Upper lobe of left lung (tissue), 4 donors: ENCODE data around the gene GSAP.

Experiments
- EP300 ChIP-seq, 4 donors: sonication (generic); formaldehyde crosslinking; IDR thresholded peaks; one replicate each; pipeline ENCODE4 v1.5.1; 2017; ENCODE audit warnings: antibody characterized with exemption in 4 of 4, control low read depth in 2 of 4
- POLR2A ChIP-seq, 4 donors: fragments of 450-650 bp; IDR thresholded peaks; one replicate each; pipeline ENCODE4 v1.5.1; 2016 to 2017; ENCODE audit warnings: antibody characterized with exemption in 4 of 4, mild to moderate bottlenecking in 2 of 4
- TF ChIP-seq, protein P1 (sequence below), 6 experiments: fragments of 450-650 bp in 4 of 6; fragments of 200-600 bp in 2 of 6; sonication (generic) in 2 of 6; IDR thresholded peaks; one replicate each; pipeline ENCODE4 v1.5.1; 2016 to 2019; ENCODE audit warnings: antibody characterized with exemption in 6 of 6

DNA sequence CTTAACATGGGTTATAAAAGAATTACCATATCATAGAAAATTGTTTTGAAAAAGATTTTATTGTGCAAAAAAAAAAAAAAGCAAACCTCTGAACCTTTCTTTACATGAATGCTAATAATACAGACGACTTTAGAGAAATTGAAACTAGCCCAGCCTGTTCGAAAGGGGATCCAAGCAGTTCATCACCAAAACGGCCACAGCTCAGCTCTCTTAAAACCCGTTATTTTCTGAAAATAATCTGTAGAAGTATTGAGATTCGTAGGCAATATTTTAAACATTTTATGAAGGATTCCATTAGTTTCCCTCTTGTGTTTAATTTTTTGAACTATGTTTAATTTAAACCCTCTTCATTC is 9.9 kb upstream of the GSAP start:
- TF ChIP-seq, protein P1, sequence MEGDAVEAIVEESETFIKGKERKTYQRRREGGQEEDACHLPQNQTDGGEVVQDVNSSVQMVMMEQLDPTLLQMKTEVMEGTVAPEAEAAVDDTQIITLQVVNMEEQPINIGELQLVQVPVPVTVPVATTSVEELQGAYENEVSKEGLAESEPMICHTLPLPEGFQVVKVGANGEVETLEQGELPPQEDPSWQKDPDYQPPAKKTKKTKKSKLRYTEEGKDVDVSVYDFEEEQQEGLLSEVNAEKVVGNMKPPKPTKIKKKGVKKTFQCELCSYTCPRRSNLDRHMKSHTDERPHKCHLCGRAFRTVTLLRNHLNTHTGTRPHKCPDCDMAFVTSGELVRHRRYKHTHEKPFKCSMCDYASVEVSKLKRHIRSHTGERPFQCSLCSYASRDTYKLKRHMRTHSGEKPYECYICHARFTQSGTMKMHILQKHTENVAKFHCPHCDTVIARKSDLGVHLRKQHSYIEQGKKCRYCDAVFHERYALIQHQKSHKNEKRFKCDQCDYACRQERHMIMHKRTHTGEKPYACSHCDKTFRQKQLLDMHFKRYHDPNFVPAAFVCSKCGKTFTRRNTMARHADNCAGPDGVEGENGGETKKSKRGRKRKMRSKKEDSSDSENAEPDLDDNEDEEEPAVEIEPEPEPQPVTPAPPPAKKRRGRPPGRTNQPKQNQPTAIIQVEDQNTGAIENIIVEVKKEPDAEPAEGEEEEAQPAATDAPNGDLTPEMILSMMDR (IDR thresholded peaks at IDR 0.05), result no peak
- no peak for TF ChIP-seq POLR2A (IDR thresholded peaks at IDR 0.05)
- no peak for TF ChIP-seq EP300 (IDR thresholded peaks at IDR 0.05)
